ENCODE measurements around the gene HEATR3.

HEATR3 gene

GRCh38 chr16:50066482-50067289, 916 bp downstream of the HEATR3 start:
- no peak for DNase-seq (ENCODE audit: low read depth)
- peak overlapping the region; percentile 94 for H3K4me3 ChIP-seq (ENCODE audit: low read depth, low read length)
- no peak for TF ChIP-seq CTCF (IDR thresholded peaks at IDR 0.05; ENCODE audit: low read depth, low read length, missing control alignments)

GRCh38 chr16:50067290-50067853, 1.6 kb downstream of the HEATR3 start:
- DNase-seq (ENCODE audit: low read depth): peak; percentile 31
- peak; percentile 70 for TF ChIP-seq CTCF (IDR thresholded peaks at IDR 0.05; ENCODE audit: low read depth, low read length, missing control alignments)
- peak overlapping the region; percentile 94 for H3K4me3 ChIP-seq (ENCODE audit: low read depth, low read length)

- no peak for TF ChIP-seq CTCF (IDR thresholded peaks at IDR 0.05; ENCODE audit: low read depth, low read length, missing control alignments)
- no peak for DNase-seq (ENCODE audit: low read depth)
- no peak overlapping the region for H3K4me3 ChIP-seq (ENCODE audit: low read depth, low read length)
Observed at GRCh38 chr16:50068550-50068949, 2.8 kb downstream of the HEATR3 start.

- H3K4me3 ChIP-seq (ENCODE audit: low read depth, low read length): no peak overlapping the region
- no peak for DNase-seq (ENCODE audit: low read depth)
- no peak for TF ChIP-seq CTCF (IDR thresholded peaks at IDR 0.05; ENCODE audit: low read depth, low read length, missing control alignments)
Observed at GRCh38 chr16:50069060-50069459, 3.3 kb downstream of the HEATR3 start.

- no peak for TF ChIP-seq CTCF (IDR thresholded peaks at IDR 0.05; ENCODE audit: low read depth, low read length, missing control alignments)
- H3K4me3 ChIP-seq (ENCODE audit: low read depth, low read length): no peak overlapping the region
- no peak for DNase-seq (ENCODE audit: low read depth)
Observed at GRCh38 chr16:50071075-50071671, 5.4 kb downstream of the HEATR3 start.

GRCh38 chr16:50072730-50073129, 7.0 kb downstream of the HEATR3 start:
- H3K4me3 ChIP-seq (ENCODE audit: low read depth, low read length): no peak overlapping the region
- TF ChIP-seq CTCF (IDR thresholded peaks at IDR 0.05; ENCODE audit: low read depth, low read length, missing control alignments): no peak
- DNase-seq (ENCODE audit: low read depth): no peak
